HG03045 (cell line): ENCODE measurements around the gene MRPL50.

ENCODE experiments used
- ATAC-seq: cut with Tn5 transposase; IDR thresholded peaks from one replicate; pipeline ENCODE4 v1.9.1; 2021; ENCODE audit warnings: mild to moderate bottlenecking, moderate library complexity; ENCODE audit not compliant: unreplicated experiment

Gene MRPL50

DNA sequence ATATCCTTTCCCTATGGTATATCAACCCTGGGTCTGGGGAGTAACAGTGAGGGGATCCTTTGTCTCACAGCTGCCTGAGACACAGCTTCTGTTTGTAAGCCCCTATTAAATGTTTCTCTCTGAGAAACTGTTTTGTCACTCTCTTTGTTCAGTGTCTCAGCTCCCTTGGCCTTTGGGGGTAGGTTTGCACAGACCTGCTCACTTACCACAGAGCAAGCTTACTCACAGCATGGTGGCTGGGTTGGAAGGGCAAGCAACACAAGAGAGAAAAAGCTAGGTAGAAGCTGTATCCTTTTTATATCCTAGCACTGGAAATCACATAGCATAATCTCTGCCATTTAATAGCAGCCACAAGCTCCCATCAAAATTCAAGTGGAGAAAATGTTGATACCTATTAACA lies 18.1 kb downstream of the MRPL50 start:
- no peak for ATAC-seq

DNA sequence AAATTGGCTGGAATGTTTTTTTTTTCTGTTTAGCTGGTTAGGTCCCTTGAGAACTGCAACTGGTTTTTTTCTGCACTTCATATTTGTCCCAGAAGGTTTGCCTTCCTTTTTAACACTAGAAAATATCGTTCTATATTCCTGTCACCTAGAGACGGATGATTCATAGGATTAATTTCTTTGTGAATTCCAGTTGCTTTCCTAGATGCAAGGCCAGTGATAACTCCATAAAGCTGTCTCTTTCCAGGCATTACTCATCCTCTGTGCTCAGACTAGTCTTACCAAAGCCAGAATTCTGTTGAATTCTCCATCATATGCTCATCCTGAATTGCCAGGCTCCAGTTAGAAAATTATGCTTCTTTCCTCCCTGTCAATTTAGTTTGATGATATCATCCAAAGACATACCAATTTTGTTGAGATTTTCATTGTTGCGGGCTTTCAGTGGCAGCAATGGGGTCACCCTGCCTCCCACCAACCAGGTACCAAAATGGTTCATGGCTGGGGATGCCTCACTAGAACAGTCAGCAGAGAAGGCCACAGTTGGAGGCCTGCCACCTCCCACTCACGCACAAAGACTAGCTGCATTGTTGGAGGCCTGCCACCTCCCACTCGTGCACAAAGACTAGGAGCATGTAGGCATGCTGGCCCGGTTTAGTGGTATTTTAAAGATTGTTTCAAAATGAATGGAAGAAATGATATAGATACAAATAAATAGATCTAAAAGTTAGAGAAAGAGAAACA lies 22.1 kb downstream of the MRPL50 start:
- no peak for ATAC-seq

DNA sequence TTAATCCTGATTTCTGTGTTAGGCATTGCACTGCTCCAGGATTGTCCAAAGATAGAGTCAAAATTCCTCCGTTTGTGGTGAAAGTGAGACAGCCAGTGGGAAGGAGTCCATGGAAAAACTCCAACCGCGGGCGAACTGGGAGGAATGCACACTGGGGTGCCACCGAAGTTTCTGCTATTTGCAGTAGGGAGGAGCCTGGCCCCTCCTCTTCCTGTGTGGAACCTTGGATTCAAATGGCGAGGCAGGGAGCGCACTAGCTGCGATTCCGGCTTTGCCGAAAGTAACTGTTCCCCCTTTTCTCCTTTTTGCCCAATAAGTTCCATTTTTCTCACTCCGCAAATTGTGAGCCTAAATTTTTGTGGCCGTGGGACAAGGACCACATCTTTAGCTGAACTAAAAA lies 22.9 kb downstream of the MRPL50 start:
- ATAC-seq = no peak

DNA sequence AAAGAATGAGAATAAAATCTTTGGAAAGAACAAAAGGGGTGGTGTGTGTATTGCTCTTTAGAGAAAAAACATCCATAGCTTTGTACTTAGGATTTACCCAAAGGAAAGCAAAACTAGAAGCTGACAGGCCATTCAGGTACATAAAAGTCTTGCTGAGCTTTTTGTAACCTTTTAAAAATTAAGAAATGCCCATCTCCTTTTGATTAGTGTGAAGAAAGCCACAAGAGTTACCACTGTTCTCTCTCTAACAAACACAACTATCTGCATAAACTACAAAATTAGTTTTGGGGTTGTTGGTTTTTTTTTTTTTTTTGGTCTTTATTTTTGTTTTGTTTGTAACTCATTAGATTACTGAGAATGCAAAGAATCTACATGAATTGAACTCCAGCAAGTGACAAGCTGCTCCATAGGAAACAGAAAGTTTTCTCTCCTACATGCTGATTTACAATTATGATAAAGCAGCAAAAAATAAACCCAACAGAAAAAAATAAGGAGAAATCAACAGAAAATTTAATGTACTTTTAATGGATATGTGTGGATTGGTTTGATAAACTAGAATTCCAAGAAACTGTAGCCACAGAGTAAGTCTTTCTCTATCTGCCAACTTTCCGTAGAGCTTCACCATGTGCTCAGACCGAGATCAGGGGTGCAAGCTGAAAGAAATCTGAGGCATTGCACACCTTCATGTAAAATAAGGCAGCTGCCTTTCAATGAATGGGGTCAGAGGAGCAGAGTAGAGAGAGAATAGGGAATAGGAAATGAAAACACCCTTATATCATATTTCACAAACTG lies 25.9 kb downstream of the MRPL50 start:
- ATAC-seq = no peak

DNA sequence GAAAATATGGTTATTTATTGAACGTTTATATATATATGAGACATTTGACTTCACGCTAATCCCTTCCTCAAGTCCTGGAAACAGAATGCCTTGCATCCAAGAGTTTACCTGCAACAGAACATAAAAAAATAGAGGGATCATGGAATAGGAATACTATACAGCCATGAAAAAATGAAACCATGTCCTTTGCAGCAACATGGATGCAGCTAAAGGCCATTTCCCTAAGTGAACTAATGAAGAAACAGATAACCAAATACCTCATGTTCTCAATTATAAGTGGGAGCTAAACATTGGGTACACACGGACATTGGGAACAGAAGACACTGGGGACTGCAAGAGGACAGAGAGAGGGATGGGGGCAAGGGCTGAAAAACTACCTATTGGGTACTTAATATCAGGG lies 26.6 kb downstream of the MRPL50 start:
- ATAC-seq = no peak

DNA sequence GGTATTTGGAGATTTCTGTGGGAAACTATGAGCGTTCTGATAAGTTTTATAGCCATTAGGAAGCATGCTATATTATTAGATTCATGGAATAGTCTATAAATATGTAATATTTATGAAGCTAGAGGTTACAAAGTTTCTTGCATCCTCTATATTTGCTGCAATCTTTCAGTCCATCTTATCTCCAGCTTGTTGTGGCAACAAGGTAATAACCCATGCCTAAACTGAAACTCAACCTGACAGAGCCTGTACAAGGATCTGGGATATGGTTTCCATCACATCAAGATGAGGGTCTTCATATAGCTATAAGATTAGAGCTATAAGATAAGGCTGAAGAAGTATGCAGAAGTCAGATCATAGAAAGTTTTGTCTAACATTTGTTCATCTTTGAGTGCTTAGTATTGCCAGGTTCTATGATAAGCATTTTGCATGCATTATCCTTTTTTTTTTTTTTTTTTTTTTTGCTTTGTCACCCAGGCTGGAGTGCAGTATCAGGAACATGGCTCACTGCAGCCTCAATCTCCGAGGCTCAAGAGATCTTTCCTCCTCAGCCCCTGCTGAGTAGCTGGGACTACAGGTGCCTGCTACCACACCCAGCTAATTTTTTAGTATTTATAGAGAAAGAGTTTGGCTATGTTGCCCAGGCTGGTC lies 28.4 kb downstream of the MRPL50 start:
- no peak for ATAC-seq

DNA sequence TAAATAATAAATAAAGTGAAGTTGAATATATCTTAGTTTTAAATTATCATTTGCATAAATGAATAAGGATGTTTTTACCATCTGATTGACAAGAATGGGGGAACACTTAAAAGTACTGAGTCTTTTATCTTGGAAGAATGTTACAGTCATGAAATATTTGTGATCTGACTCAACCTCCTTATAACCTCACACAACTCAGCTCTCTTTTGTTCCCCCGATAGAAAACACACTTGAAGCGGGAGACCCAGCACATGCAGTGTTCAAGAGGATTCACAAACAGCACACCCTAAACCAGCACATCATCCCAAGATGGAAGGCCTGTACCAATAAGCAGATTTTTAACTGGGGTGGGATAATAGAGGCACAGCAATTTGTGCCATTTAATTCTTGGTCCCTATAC lies 29.1 kb downstream of the MRPL50 start:
- ATAC-seq = no peak

DNA sequence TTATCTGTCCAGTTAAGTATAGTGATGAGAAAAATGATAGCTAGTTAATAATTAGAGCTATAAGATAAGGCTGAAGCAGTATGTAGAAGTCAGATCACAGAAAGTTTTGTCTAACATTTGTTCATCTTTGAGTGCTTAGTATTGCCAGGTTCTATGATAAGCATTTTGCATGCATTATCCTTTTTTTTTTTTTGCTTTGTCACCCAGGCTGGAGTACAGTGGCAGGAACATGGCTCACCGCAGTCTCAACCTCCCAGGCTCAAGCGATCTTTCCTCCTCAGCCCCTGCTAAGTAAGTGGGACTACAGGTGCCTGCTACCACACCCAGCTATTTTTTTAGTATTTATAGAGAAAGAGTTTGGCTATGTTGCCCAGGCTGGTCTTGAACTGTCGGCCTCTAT lies 31.1 kb downstream of the MRPL50 start:
- no peak for ATAC-seq

DNA sequence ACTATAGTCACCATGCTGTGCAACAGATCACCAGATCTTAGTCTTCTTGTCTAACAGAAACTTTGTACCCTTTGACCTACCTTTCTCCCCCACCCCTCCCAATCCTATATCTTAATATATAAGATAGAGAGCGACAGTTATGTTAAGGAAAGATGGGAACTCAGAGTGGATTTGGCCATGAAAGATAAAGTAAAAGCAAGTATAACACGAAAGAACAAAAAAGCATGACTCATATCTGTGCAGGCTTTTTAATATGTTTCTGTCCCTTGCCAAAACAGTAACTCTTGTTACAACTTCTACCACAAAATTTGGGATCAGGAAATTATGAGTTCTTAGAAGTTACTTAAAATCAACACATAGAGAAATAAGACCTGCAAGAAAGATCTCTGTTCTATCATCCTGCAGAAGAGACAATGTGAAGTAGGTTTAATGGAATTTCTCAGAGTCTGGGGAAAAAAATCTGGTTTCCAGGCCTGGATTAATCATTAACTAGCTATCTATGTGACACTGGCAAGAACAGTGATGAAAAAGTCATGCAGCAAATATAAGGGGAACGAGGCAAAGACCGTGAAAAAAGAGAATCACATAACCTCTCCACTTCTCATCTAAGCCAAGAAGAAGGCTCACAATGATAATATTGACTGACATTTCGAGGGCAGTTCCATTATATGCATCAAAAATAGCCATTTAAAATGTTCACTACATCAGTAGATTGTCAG lies 32.2 kb downstream of the MRPL50 start:
- ATAC-seq = no peak

DNA sequence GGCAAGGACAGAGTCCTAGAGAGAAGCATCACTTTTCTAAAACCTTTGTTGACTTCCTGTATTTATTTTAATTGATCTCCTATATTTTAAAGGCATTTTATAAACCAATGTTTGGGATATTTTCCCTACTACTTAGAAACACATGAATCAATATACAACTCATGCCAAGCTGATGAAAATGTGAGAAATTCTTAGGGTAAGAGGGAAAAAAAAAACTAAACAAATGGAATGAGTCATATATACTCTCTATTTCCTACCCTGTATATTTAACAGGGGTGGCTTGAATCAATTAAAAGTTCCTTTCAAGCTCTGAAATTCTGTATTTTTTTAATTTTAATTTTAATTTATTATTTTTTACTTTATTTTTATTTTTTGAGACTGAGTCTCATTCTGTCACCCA lies 33.2 kb downstream of the MRPL50 start:
- ATAC-seq = no peak

DNA sequence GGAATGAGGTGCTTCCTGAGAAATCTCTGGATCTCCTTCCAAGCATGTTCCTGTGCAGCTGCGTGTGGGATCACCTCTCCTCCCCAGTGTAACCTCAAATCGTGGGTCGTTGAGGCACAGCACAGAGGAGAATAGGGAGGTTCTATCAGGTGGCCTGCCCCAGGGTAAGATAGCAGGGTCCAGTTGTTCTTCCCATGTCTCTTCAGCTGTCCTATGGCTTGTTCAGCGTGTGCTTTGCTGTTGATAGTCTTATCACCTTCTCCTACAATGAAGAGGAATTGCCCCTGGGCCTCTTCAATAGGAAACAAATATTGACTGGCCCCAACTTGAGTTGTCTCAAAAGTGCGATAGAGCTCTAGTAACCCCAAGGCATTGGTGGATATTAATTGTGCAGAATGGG lies 36.0 kb downstream of the MRPL50 start:
- ATAC-seq = no peak

DNA sequence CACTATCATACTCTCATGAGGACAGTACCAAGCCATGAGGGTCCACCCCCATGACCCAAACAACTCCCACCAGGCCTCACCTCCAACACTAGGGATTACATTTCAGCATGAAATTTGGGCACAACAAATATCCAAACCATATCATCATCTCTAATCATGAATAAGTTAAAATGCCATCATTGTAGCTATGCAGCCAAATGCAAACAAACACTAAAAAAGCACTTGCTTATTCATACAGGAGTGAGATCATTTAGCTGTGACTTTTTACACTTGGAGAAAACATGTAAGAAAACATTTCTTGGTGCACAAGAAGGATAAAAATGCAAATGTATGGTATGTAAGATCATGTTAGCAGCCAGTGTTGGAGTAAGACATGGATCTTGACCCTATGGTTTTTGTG lies 37.8 kb downstream of the MRPL50 start:
- ATAC-seq = no peak

DNA sequence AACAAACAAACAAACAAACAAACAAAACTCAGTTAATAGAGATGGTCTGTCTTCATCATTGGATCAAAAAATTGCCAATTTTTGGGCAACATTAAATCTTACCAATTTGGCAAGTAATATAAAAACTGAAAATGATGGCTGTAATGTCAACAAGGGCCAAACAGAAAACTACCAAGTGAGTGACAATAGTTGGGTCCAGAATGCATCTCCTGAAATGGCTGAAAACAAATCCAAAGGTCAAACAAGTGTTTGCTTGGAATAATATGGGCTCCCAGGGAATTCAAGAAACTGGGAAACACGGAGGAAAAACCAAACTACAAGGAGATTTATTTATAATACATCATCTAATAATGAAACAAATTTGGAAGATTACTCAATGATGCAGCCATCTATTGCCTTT lies 38.7 kb downstream of the MRPL50 start:
- ATAC-seq = no peak

DNA sequence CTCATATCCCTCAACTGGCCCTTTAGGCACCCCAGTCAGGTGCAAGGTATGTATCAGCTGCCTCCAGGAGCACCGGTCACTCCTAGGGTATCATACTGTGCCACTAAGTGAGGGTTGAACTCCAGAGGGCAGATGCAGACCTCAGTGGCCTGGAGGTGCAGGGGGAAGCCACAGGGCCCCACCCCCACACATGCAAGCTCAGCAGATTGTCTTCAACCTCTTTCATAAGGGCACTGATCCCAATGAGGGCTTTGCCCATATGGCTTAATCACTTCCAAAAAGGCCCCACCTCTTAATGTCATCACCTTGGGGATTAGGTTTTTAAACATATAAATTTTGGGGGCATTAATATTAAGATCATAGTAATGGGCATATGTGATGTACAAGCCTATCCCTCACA lies 41.8 kb downstream of the MRPL50 start:
- no peak for ATAC-seq

DNA sequence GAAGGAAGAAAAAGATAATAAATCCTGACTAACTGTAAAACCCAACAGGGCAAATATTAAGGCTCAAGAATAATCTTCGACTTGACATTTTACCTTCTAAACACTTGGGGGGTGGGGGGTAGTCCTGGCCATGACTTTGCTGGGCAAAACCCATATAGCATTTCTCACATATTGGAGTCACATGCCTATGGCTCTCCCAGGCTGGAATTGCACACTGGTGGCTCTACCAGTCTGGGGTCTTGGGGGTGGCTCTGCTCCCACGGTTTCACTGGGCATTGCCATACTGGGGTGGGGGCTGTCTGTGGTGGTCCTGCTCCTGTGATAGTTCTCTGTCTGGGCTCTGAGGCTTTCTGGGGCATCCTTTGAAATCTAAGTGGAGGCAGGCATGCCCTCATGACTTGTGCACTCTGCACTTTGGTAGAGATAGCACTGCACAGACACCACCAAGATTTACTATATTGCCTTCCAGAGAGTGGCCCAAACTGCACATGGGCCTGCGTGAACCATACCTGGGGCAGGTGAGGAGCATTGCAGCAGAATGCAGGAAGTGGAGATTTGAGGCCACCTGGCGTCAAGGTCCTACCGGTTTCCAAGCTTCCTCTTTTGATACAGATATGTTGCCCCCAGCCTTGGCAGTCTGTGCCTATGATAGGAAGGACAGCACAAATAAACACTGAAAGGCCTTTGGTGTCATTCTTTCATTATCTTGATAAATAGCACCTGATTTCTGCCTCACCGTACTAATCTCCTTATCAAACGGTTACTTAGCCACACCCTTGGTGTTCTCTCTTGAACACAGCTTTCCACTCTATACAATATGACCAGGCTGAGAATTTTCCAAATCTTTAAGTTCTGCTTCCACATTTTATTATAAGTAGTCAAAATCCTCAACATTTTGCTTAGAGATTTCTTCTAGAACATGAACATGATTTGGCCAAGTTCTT lies 43.4 kb downstream of the MRPL50 start:
- ATAC-seq = no peak

DNA sequence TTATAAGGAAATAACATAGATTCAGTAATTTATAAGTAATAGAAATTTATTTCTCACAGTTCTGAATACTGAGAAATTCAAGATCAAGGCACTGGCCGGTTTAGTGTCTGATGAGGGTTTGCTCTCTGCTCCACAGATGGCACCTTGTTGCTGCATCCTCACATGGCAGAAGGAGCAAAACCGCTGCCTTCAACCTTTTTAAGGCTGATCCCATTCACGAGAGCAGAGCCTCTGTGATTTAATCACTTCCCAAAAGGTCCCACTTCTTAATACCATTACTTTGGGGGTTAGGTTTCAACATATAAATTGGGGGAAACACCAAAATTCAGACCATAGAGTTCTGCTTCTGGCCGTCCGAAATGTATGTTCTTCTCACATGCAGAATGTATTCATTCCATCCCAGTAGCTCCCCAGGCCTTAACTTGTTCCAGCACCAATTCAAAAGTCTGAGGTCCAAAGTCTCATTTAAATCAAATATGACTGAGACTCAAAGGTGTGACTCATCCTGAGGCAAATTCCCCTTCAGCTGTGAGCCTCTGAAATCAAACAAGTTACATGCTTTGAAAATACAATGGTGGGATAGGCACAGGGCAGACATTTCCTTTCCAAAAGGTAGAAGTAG lies 44.2 kb downstream of the MRPL50 start:
- no peak for ATAC-seq

DNA sequence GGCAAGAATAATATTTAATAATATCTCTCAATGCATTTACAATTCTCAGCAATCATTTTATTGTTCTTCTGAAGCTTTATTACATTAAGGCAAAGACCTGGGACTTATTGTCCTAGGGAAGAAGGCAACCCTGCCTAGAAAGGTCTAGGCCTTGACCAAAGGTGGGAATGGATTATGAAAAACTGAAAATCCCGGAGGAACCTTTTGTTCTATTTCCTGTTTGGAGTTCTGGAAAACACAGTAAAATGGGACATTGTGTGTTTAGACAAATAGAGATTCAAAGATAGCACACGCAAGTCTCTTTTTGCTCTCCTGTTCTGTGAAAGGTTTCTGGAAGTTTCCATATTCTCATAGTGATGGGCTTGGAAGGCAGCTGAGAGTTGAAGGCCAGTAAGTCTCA lies 44.7 kb downstream of the MRPL50 start:
- ATAC-seq = no peak

DNA sequence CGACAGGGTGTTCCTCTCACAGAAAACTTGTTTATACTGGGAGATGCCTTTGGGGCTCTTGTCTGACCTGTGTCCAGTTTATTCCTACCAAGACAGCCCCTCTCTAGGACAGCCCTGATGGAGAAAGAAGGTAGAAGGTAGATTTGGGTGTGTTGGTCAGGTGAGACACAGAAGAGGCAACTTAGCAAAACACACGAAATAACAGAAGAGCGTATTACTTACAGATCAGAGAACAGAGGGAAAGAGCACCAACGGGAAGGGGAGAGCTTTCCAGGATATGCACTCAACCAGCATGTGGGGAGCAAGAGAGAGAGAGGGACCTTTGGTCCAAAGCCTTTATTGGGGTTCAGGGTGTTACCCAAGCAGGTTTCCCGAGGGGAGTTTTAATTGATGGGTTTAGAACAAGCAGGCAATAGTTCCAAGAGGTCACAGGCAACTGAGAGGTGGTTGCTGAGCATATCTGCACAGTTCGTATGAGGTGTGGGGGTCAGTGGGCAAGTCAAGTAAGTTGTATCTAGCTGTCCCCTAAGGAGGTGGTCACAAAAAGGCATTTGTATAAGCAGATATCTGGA lies 45.4 kb downstream of the MRPL50 start:
- ATAC-seq = no peak

DNA sequence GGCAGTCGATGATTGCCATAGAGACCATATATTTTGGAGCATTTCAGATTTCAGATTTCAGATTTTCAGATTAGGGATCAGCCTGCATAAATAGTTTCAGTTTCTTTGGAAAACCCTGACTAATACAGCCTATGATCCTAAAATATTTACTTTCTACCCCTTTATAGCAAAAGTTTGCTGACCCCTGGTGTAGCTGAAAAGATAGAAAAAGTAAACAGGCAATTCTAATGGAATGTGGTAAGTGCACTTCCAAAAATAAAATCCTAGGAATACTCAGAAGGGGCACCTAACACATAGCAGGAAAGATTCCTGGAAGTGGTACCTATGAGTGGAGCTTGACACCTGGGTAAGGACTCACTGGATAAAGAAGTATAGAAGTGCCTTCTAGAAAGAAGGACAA lies 48.1 kb downstream of the MRPL50 start:
- no peak for ATAC-seq

DNA sequence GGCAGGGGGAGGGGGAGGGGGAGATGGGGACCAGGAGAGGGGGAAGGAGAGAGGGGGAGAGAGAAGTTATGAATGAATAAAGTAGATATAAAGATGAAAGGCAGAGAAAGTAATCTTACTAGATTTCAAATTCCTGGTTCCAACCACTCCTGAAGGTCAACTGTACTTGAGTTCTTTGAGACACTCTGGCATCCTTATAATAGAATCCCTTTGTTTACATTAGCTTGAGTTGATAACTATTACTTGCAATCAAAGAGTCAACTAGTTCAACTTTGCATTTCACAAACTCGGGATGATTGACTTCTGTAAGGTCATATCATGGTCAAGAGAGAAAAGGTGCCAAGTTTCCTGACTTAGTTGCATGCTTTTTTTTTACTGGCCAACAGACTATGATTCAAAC lies 55.8 kb downstream of the MRPL50 start:
- ATAC-seq = no peak
